HG03045 (cell line): ENCODE measurements around the gene AARS1.
"Not testable (repeated sequence)": the region's sequence is repeated elsewhere in the genome, so short reads cannot be mapped to it uniquely, and the experiment has no call there.

Experiments
- ATAC-seq: cut with Tn5 transposase; IDR thresholded peaks from one replicate; pipeline ENCODE4 v1.9.1; 2021; ENCODE audit warnings: mild to moderate bottlenecking, moderate library complexity; ENCODE audit not compliant: unreplicated experiment

The AARS1 gene

DNA sequence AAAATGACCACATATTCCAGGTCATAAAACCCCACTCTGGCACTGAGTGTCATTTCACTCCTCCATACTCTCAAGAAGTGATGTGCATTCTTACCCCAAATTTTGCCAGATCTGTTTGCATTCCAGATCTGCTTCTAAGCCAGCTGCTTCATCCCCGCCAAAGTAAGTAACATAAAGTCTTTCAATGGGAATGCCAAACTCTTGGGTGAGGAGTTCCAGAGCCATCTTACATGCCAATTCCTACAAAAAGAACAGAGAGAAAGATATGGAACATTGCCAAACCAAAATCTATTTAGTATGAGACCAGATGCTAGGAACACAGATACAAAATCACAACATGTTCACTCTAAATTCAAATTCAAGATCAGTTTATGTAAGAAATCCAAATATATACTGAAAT lies 12.9 kb downstream of the AARS1 start:
- no peak for ATAC-seq

DNA sequence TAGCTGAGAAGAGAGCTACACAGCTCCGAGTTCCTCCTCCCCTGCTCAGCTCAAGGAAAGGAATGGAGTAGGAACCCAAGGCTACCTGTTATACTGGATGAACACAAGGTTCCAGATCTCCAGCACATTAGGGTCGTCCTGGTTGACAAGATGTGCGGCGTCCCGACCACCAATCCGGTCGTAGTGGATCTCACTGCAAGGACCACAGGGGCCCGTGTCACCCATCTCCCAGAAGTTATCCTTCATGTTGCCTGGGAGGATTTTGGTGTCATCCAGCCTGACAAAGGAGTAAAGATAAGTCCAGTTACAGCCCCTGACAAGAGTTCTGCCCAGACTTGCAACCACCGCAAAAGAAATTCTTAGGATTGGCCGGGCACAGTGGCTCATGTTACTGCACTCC lies 17.6 kb downstream of the AARS1 start:
- no peak for ATAC-seq

DNA sequence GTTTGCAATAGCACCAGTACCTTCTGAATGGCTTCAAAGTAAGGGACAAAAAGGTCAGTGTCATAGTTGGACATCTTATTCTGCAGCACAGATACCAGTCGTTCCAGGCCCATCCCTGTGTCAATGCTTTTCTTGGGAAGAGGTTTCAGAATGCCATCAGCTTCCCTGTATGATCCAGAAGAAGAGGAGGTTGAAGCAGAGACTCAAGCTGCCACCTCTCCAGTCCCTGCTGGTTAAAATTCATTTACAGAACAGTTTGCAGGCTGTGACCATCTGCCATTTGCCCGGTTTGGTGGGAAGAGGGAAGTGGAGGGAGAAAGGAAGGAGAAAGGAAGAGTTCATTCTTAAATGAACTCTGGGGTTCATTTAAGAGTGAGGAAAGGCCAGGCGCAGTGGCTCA lies 19.1 kb downstream of the AARS1 start:
- ATAC-seq: no peak

DNA sequence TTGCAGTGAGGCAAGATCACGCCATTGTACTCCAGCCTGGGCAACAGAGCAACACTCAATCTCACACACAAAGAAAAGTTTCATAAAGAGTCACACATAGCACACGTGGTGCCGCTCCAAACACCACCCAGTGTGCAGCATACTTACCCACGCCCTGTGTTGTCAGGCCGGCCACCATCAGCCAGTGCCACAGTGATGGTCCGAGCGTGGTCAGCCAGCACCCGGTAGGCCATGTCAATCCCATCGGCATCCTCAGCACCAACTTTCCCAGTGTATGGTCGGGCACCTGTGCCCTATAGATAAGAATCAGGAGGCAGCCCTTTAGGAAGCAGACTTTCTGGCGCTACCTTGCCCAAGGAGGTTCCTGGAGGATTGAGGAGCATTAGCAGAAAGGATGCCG lies 19.8 kb downstream of the AARS1 start:
- ATAC-seq: no peak

DNA sequence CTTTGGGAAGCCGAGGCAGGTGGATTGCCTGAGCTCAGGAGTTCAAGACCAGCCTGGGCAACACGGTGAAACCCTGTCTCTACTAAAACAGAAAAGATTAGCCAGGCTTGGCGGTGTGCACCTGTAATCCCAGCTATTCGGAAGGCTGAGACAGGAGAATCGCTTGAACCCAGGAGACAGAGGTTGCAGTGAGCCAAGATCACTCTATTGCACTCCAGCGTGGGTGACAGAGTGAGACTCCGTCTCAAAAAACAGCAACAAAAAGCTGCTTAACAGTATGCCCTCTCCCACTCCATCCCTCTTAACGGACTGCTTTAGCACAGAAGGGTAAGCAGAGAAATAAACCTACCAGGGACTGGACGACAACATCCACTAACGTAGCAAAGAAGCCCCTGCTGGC lies 21.4 kb downstream of the AARS1 start:
- not testable (repeated sequence) for ATAC-seq

DNA sequence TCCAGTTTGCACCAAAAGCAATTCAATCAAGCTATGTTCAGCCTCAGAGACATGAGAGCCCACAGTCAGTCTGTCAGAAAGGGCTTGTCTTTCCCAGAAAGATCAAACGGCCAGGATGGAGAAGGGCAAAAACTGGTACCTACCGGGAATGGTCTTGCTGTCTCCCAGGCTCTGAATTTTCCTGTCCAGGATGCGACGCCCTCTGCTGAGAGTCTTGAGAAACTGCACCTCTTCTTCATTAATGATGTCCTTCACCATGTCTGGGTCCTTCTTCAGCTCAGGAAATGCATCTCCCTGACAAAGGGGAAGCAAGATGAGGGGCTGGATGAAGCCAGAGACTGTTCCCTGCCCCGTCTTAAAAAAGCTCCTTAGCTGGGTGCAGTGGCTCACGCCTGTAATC lies 21.8 kb downstream of the AARS1 start:
- ATAC-seq: no peak

DNA sequence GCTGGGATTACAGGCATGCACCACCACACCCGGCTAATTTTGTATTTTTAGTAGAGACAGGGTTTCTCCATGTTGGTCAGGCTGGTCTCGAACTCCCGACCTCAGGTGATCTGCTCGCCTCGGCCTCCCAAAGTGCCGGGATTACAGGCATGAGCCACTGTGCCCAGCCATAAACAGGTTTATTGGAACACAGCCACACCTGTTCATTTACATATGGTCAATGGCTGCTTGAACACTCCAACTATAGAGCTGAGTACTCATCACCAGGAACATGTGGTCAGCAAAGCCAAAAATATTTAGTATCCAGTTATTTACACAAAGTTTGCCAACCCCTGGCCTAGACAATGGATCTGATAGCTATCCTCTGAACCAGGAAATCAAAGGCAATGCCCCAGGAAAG lies 29.4 kb downstream of the AARS1 start:
- not testable (repeated sequence) for ATAC-seq

DNA sequence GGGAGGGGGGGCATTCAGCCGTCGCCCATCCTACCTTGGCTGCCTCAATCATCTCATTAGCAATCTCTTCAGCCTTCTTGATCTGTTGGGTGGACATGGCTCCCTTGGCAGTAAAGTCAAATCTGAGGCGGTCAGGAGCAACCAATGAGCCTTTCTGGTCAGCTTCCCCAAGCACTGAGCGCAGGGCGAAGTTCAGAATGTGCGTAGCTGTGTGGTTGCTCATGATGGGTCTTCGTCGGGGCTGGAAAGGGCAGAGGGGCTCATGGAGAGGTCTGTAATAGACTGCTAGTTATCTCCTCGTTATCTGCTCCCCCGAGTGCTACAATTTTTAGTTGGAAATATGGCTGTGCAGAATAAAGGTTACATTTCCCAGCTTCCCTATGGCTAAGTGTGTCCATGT lies 30.4 kb downstream of the AARS1 start:
- ATAC-seq: no peak

DNA sequence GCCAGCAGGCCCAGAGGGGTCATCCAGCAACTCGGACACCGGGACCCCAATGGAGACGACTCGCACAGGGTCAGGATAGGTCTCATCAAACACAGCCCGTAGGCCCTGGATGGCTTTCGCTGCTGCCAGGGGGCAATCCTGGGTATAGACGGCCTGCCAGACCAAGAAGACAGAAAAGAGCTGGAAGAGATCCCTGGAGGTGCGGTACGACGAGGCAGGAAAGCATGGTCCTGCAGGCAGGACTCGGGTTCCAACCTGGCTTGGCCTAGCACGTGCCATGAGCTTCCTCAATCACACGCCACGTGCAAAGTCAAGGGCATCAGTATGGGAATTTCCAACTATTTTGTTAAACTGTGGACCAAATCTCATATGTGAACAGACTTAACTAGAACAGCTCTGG lies 31.2 kb downstream of the AARS1 start:
- ATAC-seq: no peak

DNA sequence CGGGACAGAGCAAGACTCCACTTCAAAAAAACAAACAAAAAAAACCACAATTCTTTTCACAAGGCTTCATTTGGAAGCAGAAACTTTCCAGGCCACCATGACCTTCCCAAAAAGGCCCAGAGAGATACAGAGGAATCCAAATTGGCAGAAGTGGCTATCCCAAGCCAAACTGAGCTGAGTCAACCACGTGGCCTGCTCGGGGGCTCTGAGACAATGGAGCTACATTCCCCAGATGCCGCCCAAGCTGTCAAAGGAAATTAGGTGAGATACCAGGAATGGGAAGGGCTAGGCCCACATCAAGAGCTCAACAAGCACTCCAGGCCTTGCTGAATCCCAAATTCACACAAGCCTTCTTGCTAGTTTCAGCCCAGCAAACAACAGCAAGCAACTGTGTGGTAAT lies 31.9 kb downstream of the AARS1 start:
- no peak for ATAC-seq

DNA sequence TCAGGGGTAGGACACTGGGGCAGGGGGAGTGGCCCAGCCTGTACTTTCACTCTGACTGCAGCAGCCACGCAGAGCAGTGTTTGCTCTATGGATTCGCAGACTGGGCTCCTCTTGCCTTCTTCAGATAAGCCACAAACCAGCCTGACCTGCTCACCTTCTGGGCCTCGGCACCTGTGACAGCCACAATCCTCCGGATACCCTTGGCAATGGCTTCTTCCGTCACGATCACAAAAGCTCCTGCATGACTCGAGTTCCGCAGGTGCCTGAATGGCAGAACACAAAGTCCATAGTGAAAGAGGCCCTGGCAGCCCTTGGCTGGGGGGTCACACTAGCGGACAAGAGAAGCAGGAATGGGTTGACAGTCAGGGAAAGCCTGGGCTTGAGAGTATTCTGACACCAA lies 33.7 kb downstream of the AARS1 start:
- no peak for ATAC-seq

DNA sequence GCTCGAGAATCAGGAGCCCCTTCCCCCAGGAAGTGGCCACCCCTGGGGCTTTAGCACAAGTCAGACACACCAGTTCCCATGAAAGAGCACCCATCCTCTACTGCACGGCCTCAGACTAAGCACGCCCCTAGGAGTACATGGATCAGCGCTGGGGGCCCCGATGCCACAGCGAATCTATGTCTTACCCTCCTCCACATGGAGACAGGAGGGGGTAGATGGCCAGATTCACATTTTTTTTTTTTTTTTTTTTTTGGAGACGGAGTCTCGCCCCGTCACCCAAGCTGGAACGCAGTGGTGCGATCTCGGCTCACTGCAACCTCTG lies 34.4 kb downstream of the AARS1 start:
- no peak for ATAC-seq

DNA sequence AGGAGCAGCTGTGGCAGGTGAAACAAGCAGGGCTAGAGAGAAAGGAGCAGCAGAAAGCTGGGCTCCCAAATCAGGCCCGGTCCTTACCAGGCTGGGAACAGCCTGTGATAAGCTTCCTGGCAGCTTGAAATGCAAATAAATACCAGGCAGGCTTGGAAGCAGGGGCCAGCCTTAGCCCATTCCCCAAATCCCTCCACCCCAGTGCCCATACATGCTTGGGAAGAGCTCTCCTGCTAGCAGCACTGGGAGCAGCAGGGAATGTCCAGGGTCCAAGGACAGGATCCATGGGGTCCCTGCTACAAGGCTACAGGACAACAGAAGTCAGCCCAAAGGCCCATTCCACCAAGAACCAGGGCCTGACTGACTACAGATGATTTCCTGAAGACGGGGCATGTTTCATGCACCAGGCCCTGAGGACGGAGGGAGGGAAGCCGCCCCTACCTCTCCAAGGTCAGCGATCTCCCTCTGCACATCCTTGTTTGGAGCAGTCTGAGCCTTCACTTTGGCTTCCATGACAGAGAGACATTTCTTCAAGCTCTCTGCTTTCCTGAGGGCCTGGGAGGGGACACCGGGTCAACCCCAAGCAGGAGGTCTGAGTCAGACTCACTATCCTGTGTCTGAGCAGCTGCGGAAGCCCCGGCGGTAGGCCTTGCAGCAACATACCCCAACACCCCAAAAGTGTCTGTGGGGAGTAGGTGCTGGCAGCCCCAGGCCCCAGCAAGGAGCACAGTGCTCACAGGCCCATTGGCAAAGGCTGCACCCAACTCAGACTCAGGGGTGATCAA lies 34.9 kb downstream of the AARS1 start:
- ATAC-seq: no peak

DNA sequence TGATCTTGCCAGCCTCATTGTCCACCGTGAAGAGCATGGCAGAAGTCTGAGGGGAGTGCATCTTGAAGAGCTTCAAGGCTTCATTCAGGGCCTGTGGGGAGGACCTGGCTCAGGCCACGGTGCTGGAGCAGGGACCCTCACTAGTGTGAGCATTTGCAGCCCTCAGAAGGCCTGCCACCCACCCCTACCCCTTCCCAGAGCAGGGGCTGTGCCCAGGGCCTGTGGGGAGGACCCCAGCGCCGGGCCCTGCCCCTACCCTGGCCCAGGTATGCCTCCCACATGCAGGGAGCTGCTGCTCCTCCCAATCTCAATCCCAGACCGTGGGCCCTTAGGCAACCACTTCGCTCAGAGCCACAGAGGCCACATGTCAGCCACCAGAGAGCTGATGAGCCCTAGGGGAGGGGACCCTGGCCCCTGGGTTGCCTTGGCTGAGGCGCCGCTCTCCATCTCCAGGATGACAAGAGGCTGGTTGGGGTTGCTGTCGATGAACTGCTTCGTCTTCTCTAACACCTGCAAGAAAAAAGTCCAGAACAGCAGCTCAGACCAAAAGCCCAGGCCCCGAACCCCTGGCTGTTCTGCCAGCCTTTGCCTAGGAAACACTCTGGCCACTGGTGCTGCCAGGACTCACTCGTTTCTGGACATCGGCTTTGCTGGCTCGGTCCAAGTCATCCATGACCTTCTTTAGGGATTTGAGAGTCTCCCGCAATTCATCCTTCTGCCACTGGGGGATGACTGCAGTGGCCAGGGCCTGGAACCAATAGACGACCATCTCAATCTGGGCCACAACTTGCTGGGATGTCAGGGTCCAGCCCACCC lies 35.8 kb downstream of the AARS1 start:
- ATAC-seq: no peak

DNA sequence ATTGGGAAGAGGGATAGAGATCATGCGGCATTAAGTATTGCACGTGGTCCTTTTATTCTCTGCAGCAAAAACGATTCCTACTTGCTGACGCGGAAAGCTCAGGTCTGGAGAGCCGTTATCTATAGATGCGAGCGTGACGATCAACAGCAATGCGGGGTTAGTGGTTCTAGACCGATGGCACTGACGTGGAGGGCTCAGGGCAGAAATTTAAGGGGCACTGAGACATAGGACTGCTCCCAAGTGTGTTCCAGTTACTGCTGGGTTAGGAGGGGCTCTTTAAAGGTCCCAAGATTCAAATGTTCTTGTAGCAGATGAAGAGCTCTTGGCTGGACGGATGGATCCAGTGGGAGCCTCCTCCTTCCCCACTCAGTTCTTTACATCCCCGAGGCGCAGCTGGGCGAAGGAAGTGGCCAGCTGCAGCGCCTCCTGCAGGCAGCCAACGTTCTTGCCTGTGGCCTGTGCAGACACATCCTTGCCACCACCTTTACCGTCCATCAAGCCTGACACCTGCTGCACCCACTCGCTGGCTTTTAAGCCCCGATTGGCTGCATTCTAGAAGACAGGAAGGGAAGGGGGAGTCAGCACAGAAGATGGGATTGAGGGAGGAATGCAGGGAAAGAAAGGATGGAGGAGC lies 36.8 kb downstream of the AARS1 start:
- ATAC-seq: no peak

DNA sequence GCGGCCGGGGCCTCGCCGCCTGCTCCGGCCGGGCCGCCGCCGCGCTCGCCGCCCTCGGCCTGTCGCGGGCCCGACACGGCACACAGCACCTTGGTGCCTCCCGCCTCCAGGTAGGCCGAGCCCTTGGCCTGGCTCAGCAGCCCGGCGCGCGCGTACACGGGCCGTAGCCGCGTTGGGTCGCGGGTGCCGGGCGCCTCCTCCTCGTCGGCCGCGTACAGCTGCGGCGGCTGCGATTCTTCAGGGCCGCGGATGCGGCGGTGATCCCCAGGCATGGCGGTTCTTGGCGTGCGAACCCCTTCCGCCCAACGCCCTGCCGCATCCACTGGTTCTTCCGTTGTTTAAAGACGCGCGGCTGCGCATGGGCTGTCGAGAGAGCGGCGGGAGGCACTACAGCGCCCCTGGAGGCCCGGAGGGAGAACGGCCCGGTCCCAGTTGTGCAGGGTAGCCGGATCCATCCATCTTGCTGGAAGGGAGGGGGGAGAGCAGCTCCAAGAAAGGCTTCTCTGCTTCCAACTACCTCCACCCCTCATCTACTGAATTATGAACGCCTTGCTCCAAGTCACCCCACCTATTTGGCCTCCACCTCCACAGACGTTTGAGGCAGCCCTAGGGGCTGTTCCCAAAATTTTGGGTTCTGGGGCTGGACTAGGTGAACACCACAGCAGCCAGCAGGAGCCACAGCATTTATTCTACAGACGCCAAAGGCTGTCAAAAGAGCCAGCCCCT lies 37.5 kb downstream of the AARS1 start, which contains the start of gene EXOSC6:
Gene EXOSC6, minus strand, starts transcription at position 312 of the 726 bp plus-strand sequence. Its CDS starts 40 bp downstream, at position 272.
- peak; percentile 79 for ATAC-seq

DNA sequence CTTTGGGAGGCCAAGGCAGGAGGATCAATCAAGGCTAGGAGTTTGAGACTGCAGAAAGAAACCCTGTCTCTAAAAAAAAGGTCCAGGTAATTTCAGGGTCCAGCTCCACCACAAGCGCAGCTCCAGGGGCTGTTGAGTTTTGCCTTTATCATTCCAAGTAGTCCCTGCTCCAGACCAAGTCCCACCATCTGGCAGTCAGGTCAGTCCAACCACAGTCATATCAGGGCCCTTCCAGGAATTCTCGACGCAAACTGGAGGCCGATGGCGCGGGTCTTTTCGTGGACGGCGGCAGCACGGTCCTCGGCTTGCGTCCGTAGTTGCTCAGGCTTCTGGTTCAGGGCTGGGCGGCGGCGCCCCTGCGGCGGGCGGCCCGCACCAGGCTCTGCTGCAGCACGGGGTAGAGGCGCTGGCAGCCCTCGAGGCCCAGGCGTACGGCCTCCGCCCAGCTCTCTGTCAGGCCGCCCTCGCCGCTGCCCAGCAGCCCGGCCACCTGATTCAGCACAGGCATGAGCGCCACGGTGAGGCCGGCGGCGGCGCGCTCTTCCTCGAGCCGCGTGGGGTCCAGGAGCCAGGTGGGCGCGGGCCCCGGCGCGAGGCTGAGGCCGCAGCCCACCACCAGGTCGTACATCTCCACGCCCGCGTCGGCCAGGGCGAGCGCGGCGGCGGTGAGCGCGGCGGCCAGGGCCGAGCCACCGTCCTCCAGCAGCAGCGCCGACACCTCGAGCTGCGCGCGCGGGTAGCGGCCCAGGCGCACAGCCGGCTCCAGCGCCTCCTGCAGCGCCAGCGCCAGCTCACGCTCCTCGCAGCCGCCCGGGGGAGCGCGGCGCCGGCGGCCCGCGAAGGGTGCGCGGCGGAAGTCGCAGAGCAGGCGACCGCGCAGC lies 38.3 kb downstream of the AARS1 start:
- ATAC-seq: peak; percentile 38

DNA sequence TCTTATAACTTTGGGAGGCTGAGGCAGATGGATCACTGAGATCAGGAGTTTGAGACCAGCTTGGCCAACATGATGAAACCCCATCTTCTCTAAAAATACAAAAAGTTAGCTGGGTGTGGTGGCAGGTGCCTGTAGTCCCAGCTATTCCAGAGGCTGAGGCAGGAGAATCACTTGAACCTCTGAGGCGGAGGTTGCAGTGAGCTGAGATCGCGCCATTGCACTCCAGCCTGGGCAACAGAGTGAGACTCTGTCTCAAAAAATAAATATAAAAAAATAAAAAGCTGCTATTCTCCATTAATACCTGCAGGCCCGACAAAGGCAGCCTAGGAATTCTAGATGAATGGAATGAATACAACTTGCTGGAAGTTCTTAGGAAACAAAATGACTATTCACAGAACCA lies 39.6 kb downstream of the AARS1 start:
- not testable (repeated sequence) for ATAC-seq

DNA sequence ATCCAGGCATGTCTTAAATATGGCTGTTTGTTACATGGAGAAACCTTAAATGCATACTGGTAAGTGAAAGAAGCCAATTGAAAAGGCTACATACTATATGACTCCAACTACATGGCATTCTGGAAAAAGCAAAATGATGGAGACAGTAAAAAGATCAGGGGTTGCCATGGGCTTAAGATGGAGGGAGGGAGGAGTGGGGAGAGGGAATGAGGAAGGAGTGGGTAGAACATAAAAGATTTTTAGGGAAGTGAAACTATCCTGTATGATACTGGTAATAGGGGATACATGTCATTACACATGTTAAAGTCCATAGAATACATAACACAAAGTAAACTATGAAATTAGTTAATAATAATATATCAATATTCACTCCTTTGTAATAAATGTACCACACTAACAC lies 50.5 kb downstream of the AARS1 start:
- not testable (repeated sequence) for ATAC-seq

DNA sequence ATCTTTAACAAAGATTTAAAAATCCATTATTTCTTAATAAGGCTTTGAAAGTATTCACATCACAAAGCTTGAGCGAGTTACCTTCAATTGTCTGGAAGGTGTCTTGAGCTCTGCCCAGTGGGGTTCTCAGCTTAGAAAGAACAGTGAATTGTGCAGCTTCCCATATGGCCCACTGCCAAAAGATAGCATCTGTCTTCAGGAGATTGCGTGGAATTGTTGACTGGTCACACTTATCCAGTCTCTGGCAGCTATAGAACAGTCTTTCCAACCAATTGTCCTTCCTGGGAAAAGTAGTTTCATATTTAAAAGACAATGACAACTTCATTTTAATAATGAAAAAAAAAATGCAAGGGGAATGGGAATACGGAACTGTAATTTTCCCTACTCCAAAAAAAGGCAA lies 57.5 kb downstream of the AARS1 start:
- not testable (repeated sequence) for ATAC-seq
